Activated CD4-positive, alpha-beta T cell treated with anti-CD3 and anti-CD28 coated beads for 4 hours (primary cell): Measurements from ENCODE around the gene ZSWIM3.

Experiments used
- DNase-seq, 2 donors: peaks; one replicate each; pipeline ENCODE4 v3.0.0-alpha.2; 2020

Gene ZSWIM3

DNA sequence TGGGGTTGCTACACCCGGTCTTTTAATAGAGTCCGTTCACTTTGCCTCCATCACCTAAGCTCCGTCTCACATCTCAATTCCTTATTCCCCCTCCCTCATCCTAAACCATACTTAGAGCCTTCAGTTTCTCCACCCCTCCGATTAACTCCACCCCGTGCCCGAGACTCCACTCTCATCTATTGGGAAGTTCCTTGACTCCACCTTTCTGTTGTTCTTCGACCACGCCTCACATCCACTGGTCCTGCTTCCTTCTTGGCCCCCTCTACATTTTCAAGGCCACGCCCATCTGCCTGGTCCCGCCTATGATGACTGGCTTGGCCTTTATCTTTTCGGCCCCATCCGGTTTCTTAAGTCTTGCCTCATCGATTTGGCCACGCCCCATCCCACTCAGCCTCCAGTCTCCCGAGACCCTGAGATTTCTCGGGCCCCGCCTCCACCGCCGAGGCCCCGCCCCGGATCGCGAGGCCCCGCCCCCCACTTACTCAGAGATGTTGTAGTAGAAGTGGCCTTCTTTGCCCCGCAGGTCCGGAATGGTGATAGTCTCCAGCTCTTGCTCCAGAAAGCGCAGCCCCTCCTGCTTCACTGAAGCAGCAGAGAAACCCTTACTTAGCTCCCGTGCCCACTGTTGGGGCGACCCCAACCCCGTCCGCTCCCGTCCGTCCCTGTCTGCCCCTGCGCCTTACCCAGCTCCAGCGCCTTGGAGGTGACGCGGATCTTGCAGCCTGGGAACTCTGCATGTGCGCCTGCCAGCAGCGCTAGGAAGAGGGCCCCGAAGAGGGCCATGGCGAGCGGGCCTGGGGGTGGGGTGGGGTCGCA is 53.5 kb downstream of the ZSWIM3 start:
- DNase-seq, result peak; percentile 84 to 86

GRCh38 chr20:45911486-45912343 is 54.3 kb downstream of the ZSWIM3 start, which contains the start of gene PLTP:
TSS of gene PLTP (minus strand) at chr20:45912155. CDS start at chr20:45911452, 703 bp downstream.
- DNase-seq, result peak in 1 of 2 donors; percentile 19

- no peak for DNase-seq
These were observed 54.9 kb downstream of the ZSWIM3 start for GRCh38 chr20:45912344-45912682.

DNA sequence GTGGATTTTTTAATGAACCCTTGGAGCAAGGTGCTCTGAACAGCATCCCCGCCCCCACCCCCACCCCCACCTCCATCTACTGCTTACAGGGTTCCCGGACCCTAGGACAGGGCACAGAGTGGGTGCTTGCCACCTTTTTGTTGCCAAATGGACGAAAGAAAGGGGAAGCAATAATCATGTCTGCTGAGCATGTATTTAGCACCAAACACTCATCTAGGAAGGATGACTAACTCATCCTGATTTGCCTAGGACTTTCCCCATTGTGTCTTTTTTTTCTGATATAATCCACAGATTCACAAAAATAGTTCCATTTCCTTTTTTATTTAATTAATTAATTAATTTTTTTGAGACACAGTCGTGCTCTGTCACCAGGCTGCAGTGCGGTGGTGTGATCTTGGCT is 55.7 kb downstream of the ZSWIM3 start:
- DNase-seq, result no peak

DNA sequence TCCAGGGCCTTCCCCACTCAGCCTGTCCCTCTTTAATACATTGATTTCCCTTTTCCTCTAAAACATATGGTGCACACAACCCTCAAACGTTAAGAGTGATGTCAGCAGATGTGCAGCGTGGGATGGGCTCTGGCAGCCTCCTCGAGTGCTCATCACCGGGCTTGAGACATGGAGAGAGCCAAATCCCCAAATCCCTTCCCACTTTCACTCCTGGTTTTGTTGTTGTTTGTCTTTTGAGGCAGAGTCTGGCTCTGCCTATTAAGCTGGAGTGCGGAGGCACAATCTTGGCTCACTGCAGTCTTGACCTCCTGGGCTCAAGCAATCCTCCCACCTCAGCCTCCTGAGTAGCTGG is 60.4 kb downstream of the ZSWIM3 start:
- no peak for DNase-seq

DNA sequence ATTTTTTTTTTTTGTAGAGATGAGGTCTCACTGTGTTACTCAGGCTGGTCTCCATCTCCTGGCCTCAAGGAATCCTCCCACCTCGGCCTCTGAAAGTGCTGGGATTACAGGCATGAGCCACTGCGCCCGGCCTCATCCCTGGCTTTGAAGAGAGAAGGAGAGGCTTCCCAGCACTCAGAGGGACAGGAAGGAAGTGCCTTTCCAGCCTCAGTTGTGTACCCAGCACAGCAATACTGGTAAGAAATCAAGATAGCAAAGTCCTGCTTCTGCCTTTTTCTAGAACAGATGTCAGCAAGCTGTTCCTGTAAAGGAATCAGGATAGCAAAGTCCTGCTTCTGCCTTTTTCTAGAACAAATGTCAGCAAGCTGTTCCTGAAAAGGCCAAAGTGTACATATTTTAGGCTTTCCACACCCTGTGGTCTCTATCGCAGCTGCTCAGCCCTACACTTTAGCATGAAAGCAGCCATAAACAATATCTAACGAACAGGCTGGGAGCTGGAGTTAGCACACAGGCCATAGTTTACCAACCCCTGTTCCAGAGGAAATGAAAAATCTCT is 60.8 kb downstream of the ZSWIM3 start:
- no peak for DNase-seq

GRCh38 chr20:45918779-45919537 is 61.5 kb downstream of the ZSWIM3 start:
- no peak for DNase-seq

GRCh38 chr20:45919542-45920399 is 62.4 kb downstream of the ZSWIM3 start:
- no peak for DNase-seq

GRCh38 chr20:45920462-45921336 is 63.3 kb downstream of the ZSWIM3 start:
- DNase-seq, result no peak

GRCh38 chr20:45921337-45922189 is 64.1 kb downstream of the ZSWIM3 start:
- no peak for DNase-seq

DNA sequence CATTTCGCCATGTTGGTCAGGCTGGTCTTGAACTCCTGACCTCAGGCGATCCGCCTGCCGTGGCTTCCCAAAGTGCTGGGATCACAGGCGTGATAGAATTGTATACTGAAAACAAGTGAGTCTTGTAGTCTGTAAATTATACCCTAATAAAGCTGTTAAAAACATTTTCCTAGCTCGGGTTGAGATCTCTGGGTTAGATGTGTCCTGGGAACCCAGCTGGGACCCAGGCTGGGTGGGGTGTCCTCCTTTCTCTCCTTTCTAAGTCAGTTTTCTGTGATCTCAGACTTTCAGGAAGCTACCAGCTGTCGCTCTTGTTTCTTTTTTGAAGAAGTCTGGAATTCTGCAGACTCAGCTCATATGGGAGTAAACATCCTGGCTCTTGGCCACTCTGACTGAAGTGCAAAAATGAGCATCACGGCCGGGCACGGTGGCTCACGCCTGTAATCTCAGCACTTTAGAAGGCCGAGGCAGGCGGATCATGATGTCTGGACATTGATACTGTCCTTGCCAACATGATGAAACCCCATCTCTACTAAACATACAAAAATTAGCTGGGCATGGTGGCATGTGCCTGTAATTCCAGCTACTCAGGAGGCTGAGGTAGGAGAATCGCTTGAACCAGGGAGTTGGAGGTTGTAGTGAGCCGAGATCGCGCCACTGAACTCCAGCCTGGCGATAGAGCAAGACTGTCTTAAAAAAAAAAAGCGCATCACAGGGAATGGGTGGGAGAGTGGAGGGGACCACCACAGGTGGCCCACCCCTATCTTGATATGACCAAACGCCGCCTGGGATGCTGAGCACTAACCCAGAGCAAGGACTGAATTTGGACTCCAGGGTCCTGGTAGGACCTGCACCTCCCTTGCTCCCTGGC is 67.2 kb downstream of the ZSWIM3 start:
- DNase-seq, result no peak

GRCh38 chr20:45925821-45926506 is 68.5 kb downstream of the ZSWIM3 start:
- no peak for DNase-seq

- no peak for DNase-seq
These were observed 69.3 kb downstream of the ZSWIM3 start for GRCh38 chr20:45926731-45927070.

DNA sequence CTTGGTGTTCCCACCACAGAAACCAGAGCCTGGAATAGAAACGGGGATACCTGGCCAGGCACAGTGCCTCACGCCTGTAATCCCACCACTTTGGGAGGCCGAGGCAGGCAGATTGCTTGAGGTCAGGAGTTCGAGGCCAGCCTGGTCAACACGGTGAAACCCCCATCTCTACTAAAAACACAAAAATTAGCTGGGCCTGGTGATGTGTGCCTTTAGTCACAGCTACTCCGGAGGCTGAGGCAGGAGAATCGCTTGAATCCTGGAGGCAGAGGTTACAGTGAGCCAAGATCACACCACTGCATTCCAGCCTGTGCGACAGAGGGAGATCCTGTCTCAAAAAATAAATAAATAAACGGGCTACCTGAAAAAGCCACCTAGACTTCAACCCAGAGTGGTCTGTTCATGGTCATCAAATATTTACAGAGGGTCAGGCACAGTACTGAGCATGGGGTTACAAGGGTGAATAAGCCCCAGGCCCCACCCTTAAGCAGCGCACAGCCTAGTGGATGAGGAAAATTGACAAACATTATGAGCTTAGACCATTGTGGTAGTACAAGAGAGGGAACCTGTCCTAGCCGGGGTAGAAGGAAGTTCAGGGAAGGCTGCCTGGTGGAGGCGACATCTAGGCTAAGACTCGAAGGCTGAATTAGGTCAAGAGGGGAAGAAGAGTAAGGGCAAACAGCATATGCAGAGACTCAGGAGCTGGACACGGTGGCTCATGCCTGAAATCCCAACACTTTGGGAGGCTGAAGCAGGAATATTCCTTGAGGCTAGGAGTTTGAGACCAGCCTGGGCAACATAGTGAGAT is 69.9 kb downstream of the ZSWIM3 start:
- DNase-seq, result no peak
